Body of pancreas (tissue), 4 donors: ENCODE measurements around the gene ULK4.

Source experiments
- POLR2A ChIP-seq, 3 donors: fragments of 450-650 bp; IDR thresholded peaks; one replicate each; pipeline ENCODE4 v1.6.1; 2016; ENCODE audit warnings: antibody characterized with exemption in 3 of 3, mild to moderate bottlenecking in 2 of 3
- TF ChIP-seq, protein P1 (sequence below), 7 experiments: fragments of 450-650 bp in 4 of 7; fragments of 200-600 bp in 3 of 7; sonication (generic) in 3 of 7; IDR thresholded peaks; one replicate each; pipeline ENCODE4 v1.5.1; 2016 to 2019; ENCODE audit warnings: antibody characterized with exemption in 7 of 7

DNA sequence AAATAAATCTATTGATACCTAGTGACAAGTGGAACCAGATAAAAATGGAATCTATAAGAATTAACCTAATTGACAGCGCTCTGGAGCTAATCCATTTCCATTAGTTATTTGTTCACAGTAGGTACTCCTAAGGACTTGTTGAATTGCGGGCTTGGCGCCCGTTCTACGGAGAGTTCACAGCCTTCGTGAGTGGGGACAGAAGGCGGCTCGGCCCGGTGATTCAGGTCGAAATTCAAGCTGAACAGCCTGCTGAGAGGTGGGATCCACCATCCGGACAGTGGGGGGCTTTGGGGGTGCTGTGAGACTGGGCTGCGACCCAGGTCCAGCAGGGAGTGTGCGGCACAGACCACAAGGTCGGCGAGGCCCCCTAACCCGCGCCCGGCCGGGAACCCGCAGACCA, 763.4 kb downstream of the ULK4 start:
- no peak for TF ChIP-seq POLR2A (IDR thresholded peaks at IDR 0.05)
- TF ChIP-seq, protein P1, sequence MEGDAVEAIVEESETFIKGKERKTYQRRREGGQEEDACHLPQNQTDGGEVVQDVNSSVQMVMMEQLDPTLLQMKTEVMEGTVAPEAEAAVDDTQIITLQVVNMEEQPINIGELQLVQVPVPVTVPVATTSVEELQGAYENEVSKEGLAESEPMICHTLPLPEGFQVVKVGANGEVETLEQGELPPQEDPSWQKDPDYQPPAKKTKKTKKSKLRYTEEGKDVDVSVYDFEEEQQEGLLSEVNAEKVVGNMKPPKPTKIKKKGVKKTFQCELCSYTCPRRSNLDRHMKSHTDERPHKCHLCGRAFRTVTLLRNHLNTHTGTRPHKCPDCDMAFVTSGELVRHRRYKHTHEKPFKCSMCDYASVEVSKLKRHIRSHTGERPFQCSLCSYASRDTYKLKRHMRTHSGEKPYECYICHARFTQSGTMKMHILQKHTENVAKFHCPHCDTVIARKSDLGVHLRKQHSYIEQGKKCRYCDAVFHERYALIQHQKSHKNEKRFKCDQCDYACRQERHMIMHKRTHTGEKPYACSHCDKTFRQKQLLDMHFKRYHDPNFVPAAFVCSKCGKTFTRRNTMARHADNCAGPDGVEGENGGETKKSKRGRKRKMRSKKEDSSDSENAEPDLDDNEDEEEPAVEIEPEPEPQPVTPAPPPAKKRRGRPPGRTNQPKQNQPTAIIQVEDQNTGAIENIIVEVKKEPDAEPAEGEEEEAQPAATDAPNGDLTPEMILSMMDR (IDR thresholded peaks at IDR 0.05): no peak
